Activated B cell treated with CpG ODN at 0.5 μM for 24 hours (primary cell): ENCODE data around the gene SDK2. TPM values are rescaled to one million over a fixed set of nuclear protein-coding genes. Genes with fewer than 3 reads are reported as not detected.
"Not testable (repeated sequence)": the region's sequence is repeated elsewhere in the genome, so short reads cannot be mapped to it uniquely, and the experiment has no call there.

Experiments
- ATAC-seq: fragments of 200-7000 bp; cut with Tn5 transposase; one replicate; pipeline ENCODE4 v1.10.0; 2021; ENCODE audit warnings: low read depth, mild to moderate bottlenecking, moderate library complexity
- CTCF ChIA-PET: fragments of 350-600 bp; sonication (Branson Sonifier 250); formaldehyde crosslinking; loops from one replicate; lab custom pipeline; 2021; ENCODE audit warnings: antibody characterized with exemption; lab: Charles Lee
- POLR2A ChIA-PET: fragments of 350-600 bp; sonication (Branson Sonifier 250); formaldehyde crosslinking; loops from one replicate; lab custom pipeline; 2021; ENCODE audit warnings: antibody characterized with exemption; lab: Charles Lee
- DNase-seq: peaks from one replicate; pipeline ENCODE4 v3.0.0; 2022
- H3K27ac Mint-ChIP-seq: one replicate; pipeline ENCODE4 v1.8.0; 2020; ENCODE audit warnings: mixed read lengths
- H3K27me3 Mint-ChIP-seq: one replicate; pipeline ENCODE4 v1.8.0; 2021; ENCODE audit warnings: mixed read lengths
- H3K36me3 Mint-ChIP-seq: one replicate; pipeline ENCODE4 v1.8.0; 2021; ENCODE audit warnings: low read depth, mixed read lengths
- H3K4me1 Mint-ChIP-seq: one replicate; pipeline ENCODE4 v1.8.0; 2021; ENCODE audit warnings: mixed read lengths
- H3K4me3 Mint-ChIP-seq: one replicate; pipeline ENCODE4 v1.8.0; 2020; ENCODE audit warnings: mild to moderate bottlenecking, mixed read lengths
- H3K9me3 Mint-ChIP-seq: one replicate; pipeline ENCODE4 v1.8.0; 2020; ENCODE audit warnings: mixed read lengths
- CTCF ChIP-seq: fragments of 200-600 bp; IDR thresholded peaks from one replicate; pipeline ENCODE4 v1.8.0; 2022; ENCODE audit warnings: antibody characterized with exemption, mild to moderate bottlenecking
- intact Hi-C: fragments of 100-400 bp; cut with micrococcal nuclease; formaldehyde crosslinking; loops from one replicate; pipeline ENCODE4 v1.15.1; 2024
- total RNA-seq: library from RNA; stranded (reverse); gene quantifications from 2 replicates; pipeline ENCODE4 v1.2.3, GENCODE V29; 2022

Gene SDK2
- total RNA-seq, 1 donor from 2014 or later: 2.5 TPM

DNA sequence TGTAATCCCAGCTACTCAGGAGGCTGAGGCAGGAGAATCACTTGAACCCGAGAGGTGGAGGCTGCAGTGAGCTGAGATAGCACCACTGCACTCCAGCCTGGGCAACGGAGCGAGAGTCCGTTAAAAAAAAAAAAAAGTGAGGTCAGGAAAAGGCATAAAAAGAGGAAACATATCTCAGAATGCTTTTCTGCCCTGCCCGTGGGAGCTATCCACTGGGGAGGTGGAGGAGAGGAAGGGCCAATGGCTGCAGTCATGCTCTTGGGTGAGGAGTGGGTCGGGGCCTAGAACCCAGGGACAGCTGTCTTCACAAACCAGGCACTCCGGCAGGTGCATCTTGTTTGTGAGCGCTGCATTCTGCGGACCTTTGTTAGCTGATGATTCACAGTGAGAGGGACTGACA is 272.4 kb downstream of the SDK2 start:
- H3K36me3 Mint-ChIP-seq: peaks cover 7% of the 10 kb centered on the region
- H3K27me3 Mint-ChIP-seq: no peaks in the 10 kb centered on the region
- intact Hi-C loops: loop anchor here (2.0 kb wide), 2 partner anchors 61 to 385 kb away; no protein-coding TSS in a partner anchor
- H3K4me3 Mint-ChIP-seq: no peak overlapping the region
- ChIA-PET POLR2A (no interaction called here), CTCF (interaction anchor here (1.2 to 6.6 kb wide), 3 partner anchors 13 to 645 kb away, joined by 4 to 117 read pairs (median 61); no protein-coding TSS in a partner anchor)
- H3K4me1 Mint-ChIP-seq: peaks cover 2% of the 10 kb centered on the region
- DNase-seq (no peak), ATAC-seq (no peak)
- TF ChIP-seq CTCF: no peak
- no peak overlapping the region for H3K27ac Mint-ChIP-seq
- H3K9me3 Mint-ChIP-seq: no peaks in the 10 kb centered on the region

DNA sequence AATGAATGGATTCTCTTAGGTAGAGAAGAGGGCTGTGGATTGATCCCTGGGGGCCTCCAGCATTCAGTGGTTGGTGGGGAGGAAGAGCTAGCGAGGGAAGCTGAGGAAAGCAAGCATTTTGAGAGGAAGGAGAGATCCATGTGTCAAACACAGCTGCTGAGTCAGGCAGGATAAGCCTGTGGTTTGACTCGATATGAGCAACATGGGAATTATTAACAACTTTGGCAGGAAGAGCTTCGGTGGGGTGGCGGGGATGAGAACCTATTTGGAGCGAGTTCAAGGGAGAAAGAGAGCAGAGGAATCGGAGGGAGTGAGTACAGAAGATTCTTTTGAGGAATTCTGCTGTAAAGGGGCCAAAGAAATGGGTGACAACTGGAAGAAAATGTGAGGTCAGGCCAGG is 273.0 kb downstream of the SDK2 start:
- no peaks in the 10 kb centered on the region for H3K27me3 Mint-ChIP-seq
- H3K36me3 Mint-ChIP-seq: peaks cover 3% of the 10 kb centered on the region
- intact Hi-C loops: loop anchor here (2.0 kb wide), 2 partner anchors 60 to 384 kb away; no protein-coding TSS in a partner anchor
- TF ChIP-seq CTCF: no peak
- ChIA-PET POLR2A (no interaction called here), CTCF (interaction anchor here (1.2 to 6.6 kb wide), 4 partner anchors 13 to 814 kb away, joined by 4 to 117 read pairs (median 38); no protein-coding TSS in a partner anchor)
- H3K4me1 Mint-ChIP-seq: peaks cover 2% of the 10 kb centered on the region
- H3K4me3 Mint-ChIP-seq: no peak overlapping the region
- ATAC-seq (no peak), DNase-seq (no peak)
- no peak overlapping the region for H3K27ac Mint-ChIP-seq
- no peaks in the 10 kb centered on the region for H3K9me3 Mint-ChIP-seq

- ATAC-seq (peak; percentile 56), DNase-seq (peak; percentile 70)
- not testable (repeated sequence) for H3K27me3 Mint-ChIP-seq, H3K27ac Mint-ChIP-seq, H3K4me3 Mint-ChIP-seq, H3K9me3 Mint-ChIP-seq, H3K36me3 Mint-ChIP-seq, H3K4me1 Mint-ChIP-seq
- intact Hi-C loops: loop anchor here (1.0 to 2.0 kb wide), 6 partner anchors 59 to 810 kb away; no protein-coding TSS in a partner anchor
- ChIA-PET POLR2A (interaction anchor here (1.4 kb wide), 1 partner anchor 59 kb away, joined by 7 read pairs; no protein-coding TSS in a partner anchor), CTCF (interaction anchor here (0.6 to 6.6 kb wide), 26 partner anchors 13 to 813 kb away, joined by 3 to 117 read pairs (median 4); no protein-coding TSS in a partner anchor)
- TF ChIP-seq CTCF: peak; percentile 67
Observed at GRCh38 chr17:73369817-73370490, 274.3 kb downstream of the SDK2 start.

- POLR2A ChIA-PET: interaction anchor here (0.7 to 1.4 kb wide), 2 partner anchors 58 to 643 kb away, joined by 5 to 7 read pairs; no protein-coding TSS in a partner anchor
- no peaks in the 10 kb centered on the region for H3K9me3 Mint-ChIP-seq
- no peak overlapping the region for H3K4me3 Mint-ChIP-seq
- ATAC-seq (no peak), DNase-seq (no peak)
- H3K36me3 Mint-ChIP-seq: peaks cover 10% of the 10 kb centered on the region
- TF ChIP-seq CTCF: no peak
- peaks cover 2% of the 10 kb centered on the region for H3K4me1 Mint-ChIP-seq
- no peaks in the 10 kb centered on the region for H3K27me3 Mint-ChIP-seq
- H3K27ac Mint-ChIP-seq: no peak overlapping the region
- CTCF ChIA-PET: interaction anchor here (0.8 to 6.6 kb wide), 12 partner anchors 12 to 812 kb away, joined by 3 to 117 read pairs (median 6); no protein-coding TSS in a partner anchor
- intact Hi-C loops: no loop called here
Observed at GRCh38 chr17:73369111-73369521, 275.1 kb downstream of the SDK2 start.

DNA sequence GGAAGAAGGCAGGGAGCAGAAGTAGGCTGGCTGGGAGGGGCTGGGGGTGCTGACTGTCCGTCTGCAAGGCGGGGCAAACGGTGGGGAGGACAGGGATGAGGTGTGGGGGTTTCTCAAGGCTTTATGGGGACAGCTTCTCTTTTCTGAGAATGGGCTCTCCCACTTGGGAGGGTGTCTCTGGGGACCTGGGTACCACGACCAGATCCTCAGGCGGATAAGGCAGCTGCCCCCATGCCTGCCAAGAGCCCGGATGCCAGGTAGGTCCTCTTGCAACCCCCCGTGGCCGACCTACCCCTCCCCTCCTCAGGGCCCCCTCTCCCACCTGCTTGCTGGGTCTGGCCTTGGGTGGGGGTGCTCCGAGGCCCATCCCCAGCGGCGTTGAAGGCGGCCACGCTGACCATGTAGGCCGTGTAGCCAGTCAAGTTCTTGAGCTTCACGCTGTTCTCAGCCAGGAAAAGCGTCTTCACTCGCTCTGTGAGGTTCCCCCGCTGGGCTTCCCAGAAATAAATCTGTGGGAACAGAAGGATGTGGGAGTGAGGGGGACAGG is 276.1 kb downstream of the SDK2 start:
- intact Hi-C loops: no loop called here
- peaks cover 11% of the 10 kb centered on the region for H3K36me3 Mint-ChIP-seq
- ChIA-PET POLR2A (interaction anchor here (0.7 kb wide), 1 partner anchor 642 kb away, joined by 5 read pairs; no protein-coding TSS in a partner anchor), CTCF (interaction anchor here (6.6 kb wide), 1 partner anchor 114 kb away, joined by 117 read pairs; no protein-coding TSS in a partner anchor)
- ATAC-seq (no peak), DNase-seq (no peak)
- no peaks in the 10 kb centered on the region for H3K27me3 Mint-ChIP-seq
- no peak overlapping the region for H3K4me3 Mint-ChIP-seq
- H3K4me1 Mint-ChIP-seq: peaks cover 2% of the 10 kb centered on the region
- no peak overlapping the region for H3K27ac Mint-ChIP-seq
- no peak for TF ChIP-seq CTCF
- H3K9me3 Mint-ChIP-seq: no peaks in the 10 kb centered on the region
